TTC549 (cell line): Measurements from ENCODE around the gene PYDC1.
"Not testable (repeated sequence)": the region's sequence is repeated elsewhere in the genome, so short reads cannot be mapped to it uniquely, and the experiment has no call there.

Experiments used
- FAIRE-seq: peaks from 2 replicates; lab custom pipeline; 2012; peaks lifted over from hg19 to GRCh38; lab: Jason Lieb, UNC

Gene PYDC1

GRCh38 chr16:31179219-31179746 is 37.7 kb downstream of the PYDC1 start:
- FAIRE-seq = no peak

- FAIRE-seq = no peak
Observed at GRCh38 chr16:31177136-31177535, 39.8 kb downstream of the PYDC1 start.

DNA sequence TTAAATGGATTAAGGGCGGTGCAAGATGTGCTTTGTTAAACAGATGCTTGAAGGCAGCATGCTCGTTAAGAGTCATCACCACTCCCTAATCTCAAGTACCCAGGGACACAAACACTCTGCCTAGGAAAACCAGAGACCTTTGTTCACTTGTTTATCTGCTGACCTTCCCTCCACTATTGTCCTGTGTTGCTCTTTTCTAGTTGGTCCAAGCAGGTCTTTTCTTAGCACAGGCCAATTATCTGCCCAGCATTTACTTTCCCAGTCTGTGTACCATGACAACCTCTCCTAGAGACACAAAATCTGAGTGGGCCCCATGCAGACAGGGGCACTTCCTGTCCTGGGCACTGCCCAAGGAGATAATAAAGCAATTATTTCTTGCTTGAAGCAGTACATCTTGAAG is 46.9 kb downstream of the PYDC1 start:
- FAIRE-seq = not testable (repeated sequence)

- FAIRE-seq = no peak
Observed at GRCh38 chr16:31168848-31169247, 48.1 kb downstream of the PYDC1 start.

DNA sequence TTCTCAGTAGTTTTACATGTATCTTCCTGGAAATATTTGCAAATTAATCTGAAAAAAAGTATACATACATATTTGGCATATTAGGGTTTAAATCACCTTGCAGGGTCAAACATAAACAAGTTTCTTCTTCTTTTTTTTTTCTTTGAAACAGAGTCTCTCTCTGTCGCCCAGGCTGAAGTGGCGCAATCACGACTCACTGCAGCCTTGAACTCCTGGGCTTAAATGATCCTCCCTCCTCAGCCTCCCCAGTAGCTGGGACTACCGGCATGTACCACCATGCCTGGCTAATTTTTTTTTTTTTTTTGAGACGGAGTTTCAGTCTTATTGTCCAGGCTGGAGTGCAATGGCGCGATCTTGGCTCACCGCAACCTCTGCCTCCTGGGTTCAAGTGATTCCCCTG is 49.6 kb downstream of the PYDC1 start:
- FAIRE-seq = no peak
